Fibroblast of pulmonary artery (primary cell): ENCODE data around the gene HSD11B1.

Experiments
- DNase-seq: peaks from one replicate; pipeline ENCODE4 v3.0.0-alpha.2; 2010; ENCODE audit warnings: low read depth
- H3K4me3 ChIP-seq: replicated peaks from 2 replicates; pipeline ENCODE4 v1.5.1; 2011; ENCODE audit warnings: low read depth, mild to moderate bottlenecking, control low read depth, low read length, moderate library complexity
- TF ChIP-seq, protein P1 (sequence below): IDR thresholded peaks from 2 replicates; pipeline ENCODE4 v1.5.1; 2011; ENCODE audit warnings: mild to moderate bottlenecking, control low read depth, low read length, inconsistent platforms; ENCODE audit errors: missing control alignments

HSD11B1 gene

DNA sequence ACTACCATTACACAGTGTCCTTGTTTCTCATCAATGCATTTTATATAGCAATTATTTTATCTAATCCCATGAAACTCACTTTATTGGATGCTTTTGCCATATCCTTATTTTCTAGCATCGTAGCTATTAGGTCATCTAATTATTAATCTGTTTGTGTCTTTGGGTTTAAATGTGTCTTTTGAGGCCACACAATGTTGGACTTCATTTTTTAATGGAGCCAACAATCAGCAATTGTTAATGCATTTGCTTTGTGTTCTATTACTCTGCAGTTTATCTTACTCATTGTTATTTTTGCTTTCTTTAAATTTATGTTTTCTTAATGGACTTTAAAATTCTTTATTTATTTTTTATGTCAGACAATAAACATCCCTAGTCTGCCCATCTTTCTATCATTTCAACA lies 1.8 kb upstream of the HSD11B1 start:
- H3K4me3 ChIP-seq: no peak overlapping the region
- TF ChIP-seq, protein P1, sequence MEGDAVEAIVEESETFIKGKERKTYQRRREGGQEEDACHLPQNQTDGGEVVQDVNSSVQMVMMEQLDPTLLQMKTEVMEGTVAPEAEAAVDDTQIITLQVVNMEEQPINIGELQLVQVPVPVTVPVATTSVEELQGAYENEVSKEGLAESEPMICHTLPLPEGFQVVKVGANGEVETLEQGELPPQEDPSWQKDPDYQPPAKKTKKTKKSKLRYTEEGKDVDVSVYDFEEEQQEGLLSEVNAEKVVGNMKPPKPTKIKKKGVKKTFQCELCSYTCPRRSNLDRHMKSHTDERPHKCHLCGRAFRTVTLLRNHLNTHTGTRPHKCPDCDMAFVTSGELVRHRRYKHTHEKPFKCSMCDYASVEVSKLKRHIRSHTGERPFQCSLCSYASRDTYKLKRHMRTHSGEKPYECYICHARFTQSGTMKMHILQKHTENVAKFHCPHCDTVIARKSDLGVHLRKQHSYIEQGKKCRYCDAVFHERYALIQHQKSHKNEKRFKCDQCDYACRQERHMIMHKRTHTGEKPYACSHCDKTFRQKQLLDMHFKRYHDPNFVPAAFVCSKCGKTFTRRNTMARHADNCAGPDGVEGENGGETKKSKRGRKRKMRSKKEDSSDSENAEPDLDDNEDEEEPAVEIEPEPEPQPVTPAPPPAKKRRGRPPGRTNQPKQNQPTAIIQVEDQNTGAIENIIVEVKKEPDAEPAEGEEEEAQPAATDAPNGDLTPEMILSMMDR: no peak
- DNase-seq: no peak

DNA sequence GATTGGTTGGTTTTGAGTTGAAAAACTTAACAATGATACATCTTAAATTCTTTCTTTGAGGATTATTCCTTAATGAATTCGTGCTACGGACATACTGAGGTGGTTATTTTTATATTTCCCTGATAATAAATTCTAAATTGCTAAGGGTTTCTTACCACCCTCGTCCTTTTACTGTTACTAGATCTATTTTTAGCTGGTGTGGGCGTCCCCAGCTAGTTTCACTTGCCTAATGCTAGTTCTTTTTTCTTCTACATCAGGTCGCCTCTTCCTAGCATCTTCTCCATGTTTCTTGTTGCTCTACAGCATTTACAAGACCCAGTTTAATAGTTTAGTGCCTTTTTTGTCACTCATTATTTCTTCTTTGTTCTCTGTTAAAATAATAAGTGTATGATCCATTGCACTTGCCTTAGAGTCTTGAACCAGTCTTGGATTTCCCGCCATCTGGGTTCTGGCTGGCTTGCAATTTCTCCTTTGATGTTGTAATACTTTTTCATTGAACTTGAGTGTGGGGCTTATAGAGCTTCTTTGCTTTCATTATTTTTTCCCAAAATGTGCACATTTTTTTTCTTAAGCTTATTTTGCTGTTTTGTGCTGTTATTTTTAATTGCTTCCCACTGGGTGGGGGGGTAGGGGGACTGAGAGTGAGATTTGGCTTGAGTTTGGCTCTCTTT lies 677 bp upstream of the HSD11B1 start:
- TF ChIP-seq, protein P1: no peak
- peak; percentile 50 for DNase-seq

DNA sequence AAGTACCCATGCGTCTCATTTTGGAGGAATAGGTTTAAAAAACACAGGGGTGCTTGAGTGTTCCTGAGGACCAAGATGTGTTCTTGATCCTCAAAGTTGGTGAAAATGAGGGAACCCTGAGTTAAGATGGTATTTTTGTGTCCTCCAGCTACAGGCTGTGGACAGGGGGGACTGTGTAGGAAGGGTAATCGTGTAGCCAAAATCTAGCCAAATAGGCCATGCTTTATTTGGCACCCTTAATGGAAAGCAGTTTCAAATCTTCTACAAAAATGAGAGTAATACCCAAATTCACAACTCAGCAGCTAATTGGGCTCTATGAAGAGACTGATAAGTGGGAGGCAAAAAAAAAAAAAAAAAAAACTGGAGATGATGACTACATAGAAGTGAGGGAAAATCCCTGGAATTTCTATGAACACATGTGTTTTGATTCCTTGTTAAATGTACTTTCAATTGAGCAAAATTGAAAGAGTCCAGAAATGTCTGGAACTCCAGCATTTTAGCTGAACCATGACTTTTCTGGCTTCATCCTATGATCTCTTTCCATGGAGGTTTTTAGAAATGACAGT lies 470 bp downstream of the HSD11B1 start:
- H3K4me3 ChIP-seq: peak overlapping the region; percentile 49
- DNase-seq: peak; percentile 35
- TF ChIP-seq, protein P1: no peak

More for the DNA sequence above, 677 bp upstream of the HSD11B1 start:
- no peak overlapping the region for H3K4me3 ChIP-seq

DNA sequence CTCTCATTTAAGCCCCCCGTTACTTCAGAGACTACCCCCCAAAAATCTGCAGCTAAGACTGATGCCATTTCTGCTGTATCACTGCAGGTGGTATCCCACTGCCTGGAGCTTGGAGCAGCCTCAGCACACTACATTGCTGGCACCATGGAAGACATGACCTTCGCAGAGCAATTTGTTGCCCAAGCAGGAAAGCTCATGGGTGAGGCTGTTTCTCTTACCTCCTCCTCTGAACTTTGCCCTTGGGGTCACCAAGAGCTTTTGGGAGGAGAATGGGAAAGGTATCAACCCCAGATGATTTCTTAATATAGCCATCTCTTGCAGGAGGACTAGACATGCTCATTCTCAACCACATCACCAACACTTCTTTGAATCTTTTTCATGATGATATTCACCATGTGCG lies 2.0 kb downstream of the HSD11B1 start:
- no peak overlapping the region for H3K4me3 ChIP-seq
- TF ChIP-seq, protein P1: no peak
- DNase-seq: no peak

DNA sequence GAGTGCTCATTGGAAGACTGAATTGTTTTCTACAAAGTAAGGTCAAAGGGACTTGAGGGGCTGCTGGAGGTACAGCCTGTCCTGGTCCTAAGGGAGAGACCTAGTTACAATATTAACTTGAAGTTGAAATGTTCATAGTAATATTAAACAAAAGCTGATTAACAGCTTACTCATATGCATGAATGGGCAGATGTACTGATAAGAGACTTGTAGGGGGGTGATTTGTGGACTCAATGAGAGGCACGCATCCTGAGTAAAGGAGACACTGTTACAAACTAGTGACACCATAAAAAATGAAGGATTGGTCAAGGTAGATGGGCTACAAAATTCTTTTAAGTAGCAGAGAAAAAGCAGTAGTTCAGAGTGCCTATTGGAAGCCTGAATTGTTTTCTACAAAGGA lies 2.7 kb downstream of the HSD11B1 start:
- no peak overlapping the region for H3K4me3 ChIP-seq
- no peak for DNase-seq
- TF ChIP-seq, protein P1: no peak

DNA sequence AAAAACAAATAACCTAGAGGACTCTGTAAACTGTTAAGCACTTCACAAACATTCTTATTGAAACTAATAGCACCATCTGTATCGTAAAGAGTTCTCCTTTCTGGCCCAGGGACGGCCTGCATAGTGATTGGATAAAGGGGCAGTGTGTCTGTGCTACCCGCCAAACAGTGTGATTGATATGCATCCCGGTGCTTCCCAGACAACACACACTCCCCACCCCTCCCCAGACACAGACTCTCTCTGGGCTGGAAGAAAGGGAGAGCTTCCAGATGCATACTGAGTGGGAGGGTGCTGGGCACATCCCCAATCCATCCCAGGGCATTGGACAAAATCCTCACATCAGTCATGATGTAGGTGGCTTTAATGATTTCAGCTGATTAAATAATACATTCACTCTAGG lies 3.7 kb downstream of the HSD11B1 start:
- TF ChIP-seq, protein P1: no peak
- H3K4me3 ChIP-seq: no peak overlapping the region
- DNase-seq: no peak

DNA sequence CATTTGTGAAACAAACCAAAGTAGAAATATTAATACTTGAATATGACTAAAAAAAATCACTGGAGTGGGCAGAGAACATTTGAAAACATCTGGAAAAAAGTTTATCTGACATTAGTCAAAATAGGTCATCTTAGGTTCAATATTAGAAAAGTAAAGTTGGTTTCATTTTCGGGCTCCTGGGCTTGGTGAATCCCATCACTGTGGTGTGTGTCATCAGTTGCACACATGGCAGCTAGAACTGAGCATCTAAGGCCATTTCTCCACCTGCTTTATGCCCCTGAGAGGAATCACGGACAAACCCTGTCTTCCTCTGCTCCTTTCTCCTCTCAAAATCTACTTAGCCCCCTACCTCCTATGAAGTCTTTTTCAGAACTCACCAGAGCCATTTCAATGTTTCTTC lies 5.4 kb downstream of the HSD11B1 start:
- TF ChIP-seq, protein P1: no peak
- no peak for DNase-seq
- no peak overlapping the region for H3K4me3 ChIP-seq
